ENCODE data around the gene PAK4.

DNA sequence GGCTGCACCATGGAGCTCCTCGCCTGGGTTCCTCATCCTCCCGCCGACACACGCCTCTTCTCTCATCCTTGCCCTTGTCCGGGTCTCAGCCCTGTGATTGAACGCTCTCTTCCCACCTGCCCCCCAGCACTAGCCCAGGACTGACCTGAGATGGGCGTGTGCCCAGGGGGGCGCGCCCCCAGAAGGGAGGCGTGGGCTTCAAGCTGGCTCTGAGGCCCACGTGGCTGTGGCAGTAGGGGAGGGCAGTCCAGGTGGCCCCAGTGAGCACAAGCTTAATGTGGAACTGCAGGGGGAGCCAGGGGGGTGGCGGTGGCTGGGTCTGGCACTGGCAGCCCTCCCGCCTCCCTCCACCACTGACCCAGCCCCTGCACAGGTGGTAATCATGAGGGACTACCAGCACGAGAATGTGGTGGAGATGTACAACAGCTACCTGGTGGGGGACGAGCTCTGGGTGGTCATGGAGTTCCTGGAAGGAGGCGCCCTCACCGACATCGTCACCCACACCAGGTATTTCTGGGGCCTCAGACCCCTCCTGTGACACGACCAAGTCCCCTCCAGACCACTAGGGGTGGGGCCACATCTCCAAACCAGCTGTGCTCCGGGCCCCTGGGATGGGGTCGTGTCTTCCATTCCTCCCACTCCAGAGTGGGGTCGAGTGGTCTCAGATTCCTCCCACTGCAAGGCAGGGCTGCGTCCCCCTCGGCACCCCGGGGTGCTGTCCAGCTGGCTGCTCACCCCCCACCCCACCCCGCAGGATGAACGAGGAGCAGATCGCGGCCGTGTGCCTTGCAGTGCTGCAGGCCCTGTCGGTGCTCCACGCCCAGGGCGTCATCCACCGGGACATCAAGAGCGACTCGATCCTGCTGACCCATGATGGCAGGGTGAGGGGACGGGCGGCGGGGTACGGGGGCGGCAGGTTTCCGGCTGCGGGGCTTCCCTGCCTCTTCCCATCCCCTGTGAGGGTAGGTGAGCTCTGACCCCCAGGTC is 49.3 kb downstream of the PAK4 start:
- TF ChIP-seq CTCF (IDR thresholded peaks at IDR 0.05) = no peak
- no peak for TF ChIP-seq POLR2A (IDR thresholded peaks at IDR 0.05)
